Measurements from ENCODE around the gene PELI2.

The PELI2 gene

DNA sequence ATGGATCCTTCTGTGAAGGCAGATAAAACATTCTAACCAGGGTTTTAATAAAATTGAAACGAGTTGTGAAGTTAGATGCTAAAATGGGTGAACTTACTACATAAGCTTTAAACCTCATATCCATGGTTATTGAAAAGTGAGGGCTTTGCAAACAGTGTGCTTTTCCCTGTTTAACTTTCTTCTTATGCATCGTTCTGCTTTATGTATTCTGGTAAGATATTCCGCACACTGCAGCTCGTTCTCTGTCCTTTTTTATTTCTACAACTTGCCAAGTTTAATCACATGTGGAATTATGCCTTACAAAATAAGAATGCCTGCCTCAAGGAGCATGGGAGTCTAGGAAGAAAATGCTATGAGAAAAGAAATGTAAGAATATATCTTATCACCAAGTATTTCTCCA is 30.9 kb downstream of the PELI2 start:
- no peak for ATAC-seq (ENCODE audit: low read depth)
- Histone ChIP-seq H3K36me3 (ENCODE audit: low read depth) (no peaks in the 10 kb centered on the region), H3K4me1 (ENCODE audit: insufficient read depth, poor library complexity, severe bottlenecking) (no peaks in the 10 kb centered on the region), H3K9me3 (ENCODE audit: severe bottlenecking) (no peaks in the 10 kb centered on the region), H3K27me3 (ENCODE audit: insufficient read depth, poor library complexity, severe bottlenecking) (peaks cover 4% of the 10 kb centered on the region), H3K4me3 (ENCODE audit: severe bottlenecking) (no peak overlapping the region), H3K27ac (ENCODE audit: poor library complexity, severe bottlenecking) (no peak overlapping the region)
- DNase-seq (ENCODE audit: low spot score) = no peak
- TF ChIP-seq, protein P1, sequence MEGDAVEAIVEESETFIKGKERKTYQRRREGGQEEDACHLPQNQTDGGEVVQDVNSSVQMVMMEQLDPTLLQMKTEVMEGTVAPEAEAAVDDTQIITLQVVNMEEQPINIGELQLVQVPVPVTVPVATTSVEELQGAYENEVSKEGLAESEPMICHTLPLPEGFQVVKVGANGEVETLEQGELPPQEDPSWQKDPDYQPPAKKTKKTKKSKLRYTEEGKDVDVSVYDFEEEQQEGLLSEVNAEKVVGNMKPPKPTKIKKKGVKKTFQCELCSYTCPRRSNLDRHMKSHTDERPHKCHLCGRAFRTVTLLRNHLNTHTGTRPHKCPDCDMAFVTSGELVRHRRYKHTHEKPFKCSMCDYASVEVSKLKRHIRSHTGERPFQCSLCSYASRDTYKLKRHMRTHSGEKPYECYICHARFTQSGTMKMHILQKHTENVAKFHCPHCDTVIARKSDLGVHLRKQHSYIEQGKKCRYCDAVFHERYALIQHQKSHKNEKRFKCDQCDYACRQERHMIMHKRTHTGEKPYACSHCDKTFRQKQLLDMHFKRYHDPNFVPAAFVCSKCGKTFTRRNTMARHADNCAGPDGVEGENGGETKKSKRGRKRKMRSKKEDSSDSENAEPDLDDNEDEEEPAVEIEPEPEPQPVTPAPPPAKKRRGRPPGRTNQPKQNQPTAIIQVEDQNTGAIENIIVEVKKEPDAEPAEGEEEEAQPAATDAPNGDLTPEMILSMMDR (IDR thresholded peaks at IDR 0.05; ENCODE audit: poor library complexity, severe bottlenecking) = no peak

DNA sequence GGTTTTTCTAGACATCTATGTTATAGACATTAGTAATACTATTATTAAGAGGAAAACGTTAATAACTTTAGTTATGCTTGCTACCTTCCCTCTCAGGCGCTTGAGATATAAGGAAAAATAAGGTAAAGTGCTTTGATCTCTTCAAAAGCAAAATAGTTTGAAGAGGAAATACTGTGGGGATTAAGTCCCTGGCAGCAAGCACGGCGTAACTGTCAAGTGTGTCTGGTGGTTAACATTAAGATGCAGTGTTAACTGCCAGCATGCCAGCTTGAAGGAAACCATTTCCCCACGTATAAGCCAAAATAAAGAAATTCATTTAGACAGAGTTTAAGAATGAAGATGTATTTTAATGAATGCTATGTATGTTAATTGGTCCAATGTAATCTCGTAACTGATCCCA is 31.8 kb downstream of the PELI2 start:
- peaks cover 4% of the 10 kb centered on the region for H3K27me3 ChIP-seq (ENCODE audit: insufficient read depth, poor library complexity, severe bottlenecking)
- H3K27ac ChIP-seq (ENCODE audit: poor library complexity, severe bottlenecking) = no peak overlapping the region
- TF ChIP-seq, protein P1 (IDR thresholded peaks at IDR 0.05; ENCODE audit: poor library complexity, severe bottlenecking) = no peak
- no peaks in the 10 kb centered on the region for H3K9me3 ChIP-seq (ENCODE audit: severe bottlenecking)
- ATAC-seq (ENCODE audit: low read depth) (no peak), DNase-seq (ENCODE audit: low spot score) (no peak)
- H3K36me3 ChIP-seq (ENCODE audit: low read depth) = no peaks in the 10 kb centered on the region
- H3K4me1 ChIP-seq (ENCODE audit: insufficient read depth, poor library complexity, severe bottlenecking) = no peaks in the 10 kb centered on the region
- no peak overlapping the region for H3K4me3 ChIP-seq (ENCODE audit: severe bottlenecking)

DNA sequence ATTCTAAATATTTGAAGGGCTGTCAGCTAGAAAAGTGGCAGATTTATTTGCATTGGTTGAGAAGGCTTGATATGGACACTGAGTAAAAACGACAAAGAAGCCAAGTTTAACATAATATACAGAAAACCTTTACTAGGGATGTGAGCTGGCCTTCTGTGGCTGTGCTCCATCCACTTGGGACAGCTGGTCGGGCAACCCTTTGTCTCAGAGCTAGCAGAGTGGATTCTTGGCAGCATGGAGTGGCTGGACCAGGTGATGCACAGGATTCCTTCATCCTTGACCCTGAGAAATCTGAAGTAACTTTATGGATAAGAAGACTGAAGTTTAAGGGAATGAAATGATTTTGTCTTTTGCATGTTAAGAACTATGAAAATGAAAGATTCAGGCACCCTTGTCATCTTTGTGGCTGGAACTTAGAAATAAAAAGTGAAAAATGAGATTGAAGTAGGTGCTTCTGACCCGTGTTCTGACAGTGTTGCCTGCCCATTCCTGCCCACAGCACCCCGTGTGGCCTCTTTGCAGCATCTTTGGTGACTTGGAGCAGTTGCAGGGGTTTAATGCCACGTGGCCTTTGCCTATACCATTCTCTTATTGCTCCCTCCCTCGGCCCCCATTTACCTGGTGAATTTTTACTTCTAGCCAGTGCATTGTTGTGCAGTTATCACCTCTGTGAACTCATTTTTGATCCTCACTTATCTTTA is 32.6 kb downstream of the PELI2 start:
- Histone ChIP-seq H3K4me3 (ENCODE audit: severe bottlenecking) (no peak overlapping the region), H3K4me1 (ENCODE audit: insufficient read depth, poor library complexity, severe bottlenecking) (no peaks in the 10 kb centered on the region), H3K27me3 (ENCODE audit: insufficient read depth, poor library complexity, severe bottlenecking) (peaks cover 4% of the 10 kb centered on the region), H3K27ac (ENCODE audit: poor library complexity, severe bottlenecking) (no peak overlapping the region), H3K9me3 (ENCODE audit: severe bottlenecking) (no peaks in the 10 kb centered on the region), H3K36me3 (ENCODE audit: low read depth) (no peaks in the 10 kb centered on the region)
- TF ChIP-seq, protein P1 (IDR thresholded peaks at IDR 0.05; ENCODE audit: poor library complexity, severe bottlenecking) = peak; percentile 7
- ATAC-seq (ENCODE audit: low read depth) (no peak), DNase-seq (ENCODE audit: low spot score) (no peak)

DNA sequence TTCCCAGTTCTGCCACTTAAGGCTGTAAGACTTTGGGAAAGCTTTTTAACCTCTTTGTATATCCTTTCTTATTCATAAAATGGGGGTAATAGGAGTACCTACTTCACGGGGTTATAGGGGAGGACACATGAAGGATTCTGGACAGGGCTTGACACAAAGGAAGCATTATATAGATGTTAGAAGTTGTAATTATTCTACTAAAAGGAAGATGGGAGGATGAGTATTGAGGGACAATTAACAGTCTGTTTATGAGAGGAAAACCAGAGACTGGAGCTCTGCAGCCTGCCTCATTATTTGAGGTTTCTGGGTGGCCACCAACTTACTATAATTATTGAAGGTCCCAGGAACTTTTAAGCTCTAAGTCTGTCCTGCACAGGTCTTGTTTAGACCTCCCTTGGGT is 34.0 kb downstream of the PELI2 start:
- H3K4me1 ChIP-seq (ENCODE audit: insufficient read depth, poor library complexity, severe bottlenecking) = no peaks in the 10 kb centered on the region
- TF ChIP-seq, protein P1 (IDR thresholded peaks at IDR 0.05; ENCODE audit: poor library complexity, severe bottlenecking) = no peak
- DNase-seq (ENCODE audit: low spot score) (no peak), ATAC-seq (ENCODE audit: low read depth) (no peak)
- H3K4me3 ChIP-seq (ENCODE audit: severe bottlenecking) = no peak overlapping the region
- no peaks in the 10 kb centered on the region for H3K36me3 ChIP-seq (ENCODE audit: low read depth)
- peaks cover 4% of the 10 kb centered on the region for H3K27me3 ChIP-seq (ENCODE audit: insufficient read depth, poor library complexity, severe bottlenecking)
- no peak overlapping the region for H3K27ac ChIP-seq (ENCODE audit: poor library complexity, severe bottlenecking)
- no peaks in the 10 kb centered on the region for H3K9me3 ChIP-seq (ENCODE audit: severe bottlenecking)

DNA sequence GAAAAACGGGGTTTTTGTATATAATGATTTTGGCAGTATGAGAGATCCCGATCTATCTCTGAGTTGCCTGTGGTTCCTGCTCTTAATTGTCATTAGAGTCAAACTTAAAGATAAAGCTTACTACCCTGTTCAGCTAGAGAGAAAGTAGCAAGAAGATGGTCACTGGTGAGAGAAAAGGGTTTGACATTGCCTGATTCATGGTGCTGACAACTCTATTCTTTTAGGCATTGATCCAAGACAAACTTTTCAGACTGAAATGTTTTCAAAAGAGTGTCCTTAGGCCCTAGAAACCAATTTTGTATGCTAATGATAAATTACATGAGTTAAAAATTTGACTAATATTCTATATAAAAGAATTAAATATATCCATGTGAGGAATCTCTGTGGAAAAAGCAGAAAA is 35.1 kb downstream of the PELI2 start:
- no peak for DNase-seq (ENCODE audit: low spot score)
- ATAC-seq (ENCODE audit: low read depth) = no peak
- H3K27ac ChIP-seq (ENCODE audit: poor library complexity, severe bottlenecking) = no peak overlapping the region
- peaks cover 4% of the 10 kb centered on the region for H3K27me3 ChIP-seq (ENCODE audit: insufficient read depth, poor library complexity, severe bottlenecking)
- no peak overlapping the region for H3K4me3 ChIP-seq (ENCODE audit: severe bottlenecking)
- TF ChIP-seq, protein P1 (IDR thresholded peaks at IDR 0.05; ENCODE audit: poor library complexity, severe bottlenecking) = no peak
- H3K36me3 ChIP-seq (ENCODE audit: low read depth) = no peaks in the 10 kb centered on the region
- H3K4me1 ChIP-seq (ENCODE audit: insufficient read depth, poor library complexity, severe bottlenecking) = no peaks in the 10 kb centered on the region
- no peaks in the 10 kb centered on the region for H3K9me3 ChIP-seq (ENCODE audit: severe bottlenecking)

Data from RWPE2 (cell line).